Astrocyte (in vitro differentiated cells and primary cell): Measurements from ENCODE around the gene ZSCAN1. TPM values are rescaled to one million over a fixed set of nuclear protein-coding genes. Genes with fewer than 3 reads are reported as not detected.

Experiments used
- DNase-seq: peaks from one replicate; pipeline ENCODE4 v3.0.0-alpha.2; 2010; ENCODE audit warnings: low read depth
- FAIRE-seq: peaks from 2 replicates; lab custom pipeline; 2011; peaks lifted over from hg19 to GRCh38; lab: Jason Lieb, UNC
- H2AFZ ChIP-seq: 2 replicates; pipeline ENCODE4 v1.6.0; 2012; ENCODE audit warnings: low read depth, low read length, inconsistent platforms
- H3K27ac ChIP-seq: 2 replicates; pipeline ENCODE4 v1.5.1; 2011; ENCODE audit warnings: low read depth, low read length, inconsistent platforms
- H3K27me3 ChIP-seq: 2 replicates; pipeline ENCODE4 v1.6.0; 2011; ENCODE audit warnings: low read length, inconsistent platforms; ENCODE audit not compliant: insufficient read depth
- H3K36me3 ChIP-seq: 2 replicates; pipeline ENCODE4 v1.5.1; 2011; ENCODE audit warnings: low read length, inconsistent platforms; ENCODE audit not compliant: insufficient read depth
- H3K4me1 ChIP-seq: 2 replicates; pipeline ENCODE4 v1.5.1; 2011; ENCODE audit warnings: low read length, inconsistent platforms; ENCODE audit not compliant: insufficient read depth
- H3K4me2 ChIP-seq: 2 replicates; pipeline ENCODE4 v1.6.0; 2012; ENCODE audit warnings: low read length, inconsistent platforms
- H3K4me3 ChIP-seq: 2 replicates; pipeline ENCODE4 v1.5.1; 2011; ENCODE audit warnings: low read depth, mild to moderate bottlenecking, low read length, inconsistent platforms; ENCODE audit not compliant: insufficient read depth
- H3K79me2 ChIP-seq: 2 replicates; pipeline ENCODE4 v1.6.0; 2012; ENCODE audit warnings: mild to moderate bottlenecking, low read length, inconsistent platforms; ENCODE audit not compliant: insufficient read depth
- H3K9ac ChIP-seq: 2 replicates; pipeline ENCODE4 v1.6.0; 2012; ENCODE audit warnings: mild to moderate bottlenecking, low read length, inconsistent platforms
- H3K9me3 ChIP-seq: 2 replicates; pipeline ENCODE4 v1.5.1; 2012; ENCODE audit warnings: low read depth, mild to moderate bottlenecking, low read length, inconsistent platforms; ENCODE audit not compliant: insufficient read depth
- H4K20me1 ChIP-seq: 2 replicates; pipeline ENCODE4 v1.6.0; 2012; ENCODE audit warnings: low read length, inconsistent platforms; ENCODE audit not compliant: insufficient read depth
- H3K27ac Mint-ChIP-seq: one replicate; pipeline ENCODE4 v1.8.0; 2021; ENCODE audit warnings: mild to moderate bottlenecking, mixed read lengths; ENCODE audit not compliant: unreplicated experiment
- H3K27me3 Mint-ChIP-seq: one replicate; pipeline ENCODE4 v1.8.0; 2021; ENCODE audit warnings: low read depth, mixed read lengths; ENCODE audit not compliant: unreplicated experiment
- H3K36me3 Mint-ChIP-seq: one replicate; pipeline ENCODE4 v1.8.0; 2021; ENCODE audit warnings: low read depth, mixed read lengths; ENCODE audit not compliant: unreplicated experiment
- H3K4me1 Mint-ChIP-seq: one replicate; pipeline ENCODE4 v1.8.0; 2021; ENCODE audit warnings: low read depth, mixed read lengths; ENCODE audit not compliant: unreplicated experiment
- H3K4me3 Mint-ChIP-seq: one replicate; pipeline ENCODE4 v1.8.0; 2021; ENCODE audit warnings: mild to moderate bottlenecking, moderate library complexity, mixed read lengths; ENCODE audit not compliant: unreplicated experiment
- H3K9me3 Mint-ChIP-seq: one replicate; pipeline ENCODE4 v1.8.0; 2021; ENCODE audit warnings: mild to moderate bottlenecking, mixed read lengths; ENCODE audit not compliant: unreplicated experiment
- EZH2 ChIP-seq: IDR thresholded peaks from 2 replicates; pipeline ENCODE4 v1.6.1; 2012; ENCODE audit warnings: mild to moderate bottlenecking, low read length, inconsistent platforms; ENCODE audit not compliant: insufficient read depth
- total RNA-seq: library from RNA; stranded (reverse); gene quantifications from 2 replicates; pipeline ENCODE4 v1.2.1, GENCODE V29; 2021
- TF ChIP-seq, protein P1 (sequence below): IDR thresholded peaks from 2 replicates; pipeline ENCODE4 v1.5.1; 2011; ENCODE audit warnings: low read depth, mild to moderate bottlenecking, inconsistent platforms, low read length, moderate library complexity; ENCODE audit not compliant: insufficient read depth

The ZSCAN1 gene
- total RNA-seq, 1 donor from 2014 or later: not detected

DNA sequence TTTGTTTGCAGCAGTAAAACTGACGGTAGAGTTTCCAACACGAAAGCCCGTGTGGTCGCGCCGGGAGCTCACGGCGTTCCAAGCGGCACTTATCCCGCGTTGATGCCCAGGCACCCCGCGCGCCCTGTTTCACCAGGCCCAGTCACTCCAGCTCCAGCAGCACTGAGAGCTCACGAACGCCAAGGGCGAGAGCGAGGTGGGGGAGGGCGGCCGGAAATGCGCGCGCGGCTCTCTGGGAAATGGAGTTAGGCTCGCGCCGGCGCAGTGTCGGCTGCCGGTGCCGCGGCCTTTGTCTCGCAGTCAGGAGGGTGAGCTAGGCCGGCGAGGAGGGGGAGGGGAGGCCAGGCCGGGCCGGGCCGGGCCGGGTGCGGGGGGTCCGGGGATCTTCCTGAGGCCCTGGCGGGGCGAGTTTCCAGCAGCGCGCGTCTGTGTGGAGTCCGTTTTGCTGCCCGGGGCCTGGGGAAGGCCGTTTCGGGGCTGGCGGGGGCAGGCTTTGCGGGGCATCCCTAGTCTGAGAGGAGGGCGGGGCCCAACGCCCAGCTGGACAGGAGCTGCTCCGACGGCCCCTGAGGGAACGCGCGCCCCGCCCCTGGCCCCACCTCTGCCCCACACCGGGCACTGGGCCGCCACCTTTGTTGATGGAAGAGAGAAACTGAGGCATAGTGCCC lies 25.3 kb downstream of the ZSCAN1 start, which contains the start of gene ZNF135:
TSS of gene ZNF135 (plus strand) at position 280 of the 668 bp plus-strand sequence. CDS start 721 bp downstream, outside the sequence.
- H3K9me3 ChIP-seq: peaks cover 22% of the 10 kb centered on the region
- peak within 1 kb of the TSS; percentile 68 for H3K9ac ChIP-seq
- no peaks in the 10 kb centered on the region for H4K20me1 ChIP-seq
- Mint-ChIP-seq H3K36me3 (peaks cover 15% of the 10 kb centered on the region), H3K9me3 (peaks cover 45% of the 10 kb centered on the region), H3K27me3 (peaks cover 3% of the 10 kb centered on the region), H3K4me3 (peak within 1 kb of the TSS; percentile 51), H3K4me1 (no peaks in the 10 kb centered on the region), H3K27ac (peak within 1 kb of the TSS; percentile 13)
- H3K4me2 ChIP-seq: peak within 1 kb of the TSS; percentile 80
- peak within 1 kb of the TSS; percentile 91 for H2AFZ ChIP-seq
- no peaks in the 10 kb centered on the region for H3K27me3 ChIP-seq
- DNase-seq (peak; percentile 72), FAIRE-seq (no peak)
- H3K4me3 ChIP-seq: peak within 1 kb of the TSS; percentile 57
- no peaks in the 10 kb centered on the region for H3K79me2 ChIP-seq
- H3K36me3 ChIP-seq: no peaks in the 10 kb centered on the region
- no peaks in the 10 kb centered on the region for H3K4me1 ChIP-seq
- TF ChIP-seq EZH2: no peak
- TF ChIP-seq, protein P1, sequence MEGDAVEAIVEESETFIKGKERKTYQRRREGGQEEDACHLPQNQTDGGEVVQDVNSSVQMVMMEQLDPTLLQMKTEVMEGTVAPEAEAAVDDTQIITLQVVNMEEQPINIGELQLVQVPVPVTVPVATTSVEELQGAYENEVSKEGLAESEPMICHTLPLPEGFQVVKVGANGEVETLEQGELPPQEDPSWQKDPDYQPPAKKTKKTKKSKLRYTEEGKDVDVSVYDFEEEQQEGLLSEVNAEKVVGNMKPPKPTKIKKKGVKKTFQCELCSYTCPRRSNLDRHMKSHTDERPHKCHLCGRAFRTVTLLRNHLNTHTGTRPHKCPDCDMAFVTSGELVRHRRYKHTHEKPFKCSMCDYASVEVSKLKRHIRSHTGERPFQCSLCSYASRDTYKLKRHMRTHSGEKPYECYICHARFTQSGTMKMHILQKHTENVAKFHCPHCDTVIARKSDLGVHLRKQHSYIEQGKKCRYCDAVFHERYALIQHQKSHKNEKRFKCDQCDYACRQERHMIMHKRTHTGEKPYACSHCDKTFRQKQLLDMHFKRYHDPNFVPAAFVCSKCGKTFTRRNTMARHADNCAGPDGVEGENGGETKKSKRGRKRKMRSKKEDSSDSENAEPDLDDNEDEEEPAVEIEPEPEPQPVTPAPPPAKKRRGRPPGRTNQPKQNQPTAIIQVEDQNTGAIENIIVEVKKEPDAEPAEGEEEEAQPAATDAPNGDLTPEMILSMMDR: no peak
- no peak within 1 kb of the TSS for H3K27ac ChIP-seq

DNA sequence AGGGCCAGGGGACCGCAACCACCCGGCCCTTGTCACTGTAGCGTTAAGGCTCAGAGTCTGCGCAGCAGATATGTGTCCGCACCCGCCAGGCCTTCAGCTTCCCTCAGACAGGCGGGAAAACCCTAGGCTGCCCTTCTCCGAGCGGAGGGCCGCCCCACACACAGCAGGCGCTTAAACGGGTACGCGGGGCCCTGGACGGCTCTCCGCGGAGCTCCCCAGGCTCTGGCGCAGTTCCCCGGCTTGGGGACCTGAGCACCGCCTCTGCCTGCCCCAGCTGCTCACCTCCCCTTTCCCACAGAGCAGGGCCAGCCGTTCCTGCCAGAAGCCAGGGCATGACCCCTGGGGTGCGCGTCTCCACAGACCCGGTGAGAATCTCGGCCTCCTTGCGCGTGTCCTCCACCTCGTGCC lies 25.9 kb downstream of the ZSCAN1 start:
- H4K20me1 ChIP-seq: no peaks in the 10 kb centered on the region
- peak overlapping the region; percentile 80 for H3K4me2 ChIP-seq
- no peak overlapping the region for H3K27ac Mint-ChIP-seq
- no peaks in the 10 kb centered on the region for H3K79me2 ChIP-seq
- TF ChIP-seq, protein P1: no peak
- no peak for TF ChIP-seq EZH2
- H3K36me3 Mint-ChIP-seq: peaks cover 15% of the 10 kb centered on the region
- peak overlapping the region; percentile 68 for H3K9ac ChIP-seq
- H3K9me3 Mint-ChIP-seq: peaks cover 41% of the 10 kb centered on the region
- peaks cover 24% of the 10 kb centered on the region for H3K9me3 ChIP-seq
- DNase-seq: no peak
- no peaks in the 10 kb centered on the region for H3K36me3 ChIP-seq
- no peak for FAIRE-seq
- no peaks in the 10 kb centered on the region for H3K4me1 ChIP-seq
- H3K27me3 Mint-ChIP-seq: peaks cover 3% of the 10 kb centered on the region
- no peak overlapping the region for H3K4me3 Mint-ChIP-seq
- no peaks in the 10 kb centered on the region for H3K27me3 ChIP-seq
- no peaks in the 10 kb centered on the region for H3K4me1 Mint-ChIP-seq
- no peak overlapping the region for H3K27ac ChIP-seq
- H2AFZ ChIP-seq: peak overlapping the region; percentile 91
- H3K4me3 ChIP-seq: peak overlapping the region; percentile 57

DNA sequence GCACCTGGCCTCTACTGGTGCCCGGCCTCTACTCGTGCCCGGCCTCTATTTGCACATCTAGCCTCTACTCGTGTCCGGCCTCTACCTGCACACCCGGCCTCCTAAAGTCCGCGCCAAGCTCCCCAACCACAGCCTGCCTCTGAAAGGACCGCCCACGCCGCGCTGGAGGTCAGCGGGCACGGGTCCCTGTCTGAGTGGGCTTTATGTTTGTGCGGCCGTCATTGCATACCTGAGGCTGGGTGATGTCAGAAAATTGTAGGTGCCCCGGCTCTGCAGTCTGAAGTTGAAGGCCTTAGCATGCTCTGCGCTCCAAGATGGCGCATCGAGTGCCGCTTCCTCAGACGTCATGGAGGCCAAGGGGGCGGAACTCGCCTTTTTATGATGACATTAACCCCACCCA lies 26.4 kb downstream of the ZSCAN1 start:
- H3K4me3 Mint-ChIP-seq: peak overlapping the region; percentile 68
- peaks cover 42% of the 10 kb centered on the region for H3K9me3 Mint-ChIP-seq
- H3K9me3 ChIP-seq: peaks cover 29% of the 10 kb centered on the region

More for the DNA sequence above, 26.4 kb downstream of the ZSCAN1 start:
- Mint-ChIP-seq H3K27ac (no peak overlapping the region), H3K27me3 (peaks cover 3% of the 10 kb centered on the region), H3K36me3 (peaks cover 16% of the 10 kb centered on the region), H3K4me1 (no peaks in the 10 kb centered on the region)
- Histone ChIP-seq H2AFZ (no peak overlapping the region), H3K27ac (no peak overlapping the region), H3K27me3 (no peaks in the 10 kb centered on the region), H3K79me2 (no peaks in the 10 kb centered on the region), H3K4me2 (peak overlapping the region; percentile 80), H3K36me3 (no peaks in the 10 kb centered on the region), H4K20me1 (no peaks in the 10 kb centered on the region), H3K9ac (no peak overlapping the region), H3K4me1 (no peaks in the 10 kb centered on the region), H3K4me3 (no peak overlapping the region)
- FAIRE-seq: no peak
- TF ChIP-seq, protein P1: no peak
- no peak for TF ChIP-seq EZH2
- no peak for DNase-seq
